Cardiac muscle cell (in vitro differentiated cells and primary cell): ENCODE measurements around the gene JMJD8. TPM values are rescaled to one million over a fixed set of nuclear protein-coding genes. Genes with fewer than 3 reads are reported as not detected.

Source experiments
- DNase-seq, 2 donors: peaks; one replicate each; pipeline versions ENCODE4 v3.0.0 to v3.0.0-alpha.2; 2010 to 2017; ENCODE audit warnings: low read depth in 1 of 2, low spot score in 1 of 2
- H3K27ac ChIP-seq: fragments of 200-600 bp; sonication (generic); 2 replicates; pipeline ENCODE4 v1.5.1; 2016
- H3K27me3 ChIP-seq: fragments of 200-600 bp; sonication (generic); 2 replicates; pipeline ENCODE4 v1.6.0; 2016; ENCODE audit warnings: control low read depth
- H3K36me3 ChIP-seq: fragments of 200-600 bp; sonication (generic); 2 replicates; pipeline ENCODE4 v1.5.1; 2016; ENCODE audit warnings: control low read depth
- H3K4me1 ChIP-seq: fragments of 200-600 bp; sonication (generic); 2 replicates; pipeline ENCODE4 v1.8.1; 2017; ENCODE audit warnings: low read depth, mild to moderate bottlenecking, mixed run types
- H3K4me3 ChIP-seq: fragments of 200-600 bp; sonication (generic); 2 replicates; pipeline ENCODE4 v1.5.1; 2016; ENCODE audit warnings: mild to moderate bottlenecking
- H3K9me3 ChIP-seq: fragments of 200-600 bp; sonication (generic); 2 replicates; pipeline ENCODE4 v1.5.1; 2017; ENCODE audit warnings: low read depth, mild to moderate bottlenecking, control low read depth
- CTCF ChIP-seq: IDR thresholded peaks from 2 replicates; pipeline ENCODE4 v1.5.1; 2012; ENCODE audit warnings: low read depth, mild to moderate bottlenecking, low read length
- polyA plus RNA-seq: library from polyadenylated mRNA; unstranded; fragments of >200 nt; fragmentation: Nextera tagmentation; extraction: Ambion mirVana; gene quantifications from 2 replicates; pipeline ENCODE4 v1.2.1, GENCODE V29; 2016
- total RNA-seq: library from RNA; depleted of rRNA; stranded (reverse); fragments of >200 nt; gene quantifications from 2 replicates; pipeline ENCODE4 v1.2.3, GENCODE V29; 2016

The JMJD8 gene
- total and polyA plus RNA-seq, 2 experiments from 2014 or later = 105 to 118 TPM

- H3K27ac ChIP-seq = peak within 1 kb of the TSS; percentile 92
- no peaks in the 10 kb centered on the region for H3K27me3 ChIP-seq
- peaks cover 14% of the 10 kb centered on the region for H3K4me1 ChIP-seq
These were observed 4.1 kb downstream of the JMJD8 start, which contains the start of gene STUB1 for GRCh38 chr16:679814-680624. Gene STUB1 (plus strand): TSS chr16:680410. CDS start chr16:680526, 116 bp downstream.

GRCh38 chr16:678858-679813 is 5.0 kb downstream of the JMJD8 start:
- H3K4me3 ChIP-seq = peak overlapping the region; percentile 44
- peak overlapping the region; percentile 92 for H3K27ac ChIP-seq
- peaks cover 12% of the 10 kb centered on the region for H3K4me1 ChIP-seq
- no peaks in the 10 kb centered on the region for H3K9me3 ChIP-seq
- peak; percentile 66 to 88 for DNase-seq
- H3K36me3 ChIP-seq = peaks cover 21% of the 10 kb centered on the region
- no peaks in the 10 kb centered on the region for H3K27me3 ChIP-seq
- no peak for TF ChIP-seq CTCF

More at GRCh38 chr16:679814-680624, 4.1 kb downstream of the JMJD8 start, which contains the start of gene STUB1:
- Histone ChIP-seq H3K4me3 (peak within 1 kb of the TSS; percentile 95), H3K36me3 (peaks cover 22% of the 10 kb centered on the region), H3K9me3 (no peaks in the 10 kb centered on the region)
- no peak for TF ChIP-seq CTCF
- peak; percentile 91 to 94 for DNase-seq

- Histone ChIP-seq H3K4me3 (no peak overlapping the region), H3K27ac (peak overlapping the region; percentile 92), H3K9me3 (no peaks in the 10 kb centered on the region), H3K36me3 (peaks cover 21% of the 10 kb centered on the region), H3K27me3 (no peaks in the 10 kb centered on the region), H3K4me1 (peaks cover 12% of the 10 kb centered on the region)
- no peak for TF ChIP-seq CTCF
- DNase-seq = no peak
These were observed 5.8 kb downstream of the JMJD8 start for GRCh38 chr16:678209-678857.

GRCh38 chr16:677316-678190 is 6.6 kb downstream of the JMJD8 start:
- peaks cover 12% of the 10 kb centered on the region for H3K4me1 ChIP-seq
- no peaks in the 10 kb centered on the region for H3K27me3 ChIP-seq
- TF ChIP-seq CTCF = no peak
- H3K4me3 ChIP-seq = no peak overlapping the region
- peaks cover 20% of the 10 kb centered on the region for H3K36me3 ChIP-seq
- no peaks in the 10 kb centered on the region for H3K9me3 ChIP-seq
- no peak for DNase-seq
- H3K27ac ChIP-seq = no peak overlapping the region
